ENCODE results near the gene ABHD14A. TPM values are rescaled to one million over a fixed set of nuclear protein-coding genes. Genes with fewer than 3 reads are reported as not detected.

Gene ABHD14A
- polyA plus RNA-seq, 1 of the 3 experiments (the other 2 are of a cell fraction) = 31.5 TPM

GRCh38 chr3:51948016-51948580, 26.8 kb upstream of the ABHD14A start:
- peaks cover 3% of the 10 kb centered on the region in 2 experiments; a peak in 2 of 4 replicates for H3K4me1 ChIP-seq (ENCODE audit: control insufficient read depth in 1 of 2, insufficient read depth in 2 of 2, low read depth in 1 of 2, low read length in 1 of 2)
- no peak overlapping the region for H3K9ac ChIP-seq
- ChIA-PET POLR2A (no interaction called here), CTCF (interaction anchor here (2.0 kb wide), 1 partner anchor 25 kb away, joined by 14 read pairs; the partner anchor contains the start of gene ABHD14B)
- H3K36me3 ChIP-seq (replicated peaks in 1 of 2; ENCODE audit: control insufficient read depth in 1 of 2, insufficient read depth in 2 of 2, low read length in 1 of 2) = peaks cover 0 to 2% of the 10 kb centered on the region in 2 experiments
- H2AFZ ChIP-seq (ENCODE audit: low read depth) = no peak overlapping the region
- no peaks in the 10 kb centered on the region for H4K20me1 ChIP-seq (ENCODE audit: insufficient read depth)
- TF ChIP-seq ZBTB33 (IDR thresholded peaks at IDR 0.05; ENCODE audit: borderline replicate concordance, low read depth) = no peak
- no peak for TF ChIP-seq NRF1 (IDR thresholded peaks at IDR 0.05; ENCODE audit: low read depth, low read length)
- TF ChIP-seq NFIC (IDR thresholded peaks at IDR 0.05; ENCODE audit: borderline replicate concordance) = no peak
- no peak for TF ChIP-seq FOSL2 (IDR thresholded peaks at IDR 0.05; ENCODE audit: borderline replicate concordance, low read depth)
- TF ChIP-seq MXI1 (IDR thresholded peaks at IDR 0.05; ENCODE audit: low read depth, low read length) = no peak
- no peak for TF ChIP-seq TAF1 (IDR thresholded peaks at IDR 0.05; ENCODE audit: borderline replicate concordance, low read depth, low read length)
- no peak for TF ChIP-seq RCOR1 (IDR thresholded peaks at IDR 0.05; ENCODE audit: low read length)
- no peak for TF ChIP-seq MEF2A (IDR thresholded peaks at IDR 0.05; ENCODE audit: borderline replicate concordance, low read depth)
- no peak for TF ChIP-seq JUND (IDR thresholded peaks at IDR 0.05)
- no peak for TF ChIP-seq EP300 (IDR thresholded peaks at IDR 0.05; ENCODE audit: borderline replicate concordance in 1 of 2, low read depth in 1 of 2, low read length in 1 of 2)
- TF ChIP-seq, protein P1, sequence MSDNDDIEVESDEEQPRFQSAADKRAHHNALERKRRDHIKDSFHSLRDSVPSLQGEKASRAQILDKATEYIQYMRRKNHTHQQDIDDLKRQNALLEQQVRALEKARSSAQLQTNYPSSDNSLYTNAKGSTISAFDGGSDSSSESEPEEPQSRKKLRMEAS (IDR thresholded peaks at IDR 0.05; ENCODE audit: low read depth) = no peak
- no peak overlapping the region for H3K27ac ChIP-seq (ENCODE audit: low read depth in 2 of 2, low read length in 1 of 2)
- H3K4me3 ChIP-seq (ENCODE audit: low read depth in 2 of 2, low read length in 1 of 2) = no peak overlapping the region
- no peak overlapping the region for H3K4me2 ChIP-seq
- no peak for DNase-seq
- no peaks in the 10 kb centered on the region for H3K9me3 ChIP-seq
- 86% methylated on average over 7 of the region's 10 CpGs for WGBS (ENCODE audit: low lambda C conversion rate)
- no peaks in the 10 kb centered on the region for H3K9me2 ChIP-seq
- H3K79me2 ChIP-seq (ENCODE audit: insufficient read depth) = no peaks in the 10 kb centered on the region
- H3F3A ChIP-seq (replicated peaks; ENCODE audit: insufficient read depth) = peaks cover 6% of the 10 kb centered on the region
- H3K27me3 ChIP-seq (ENCODE audit: insufficient read depth) = no peaks in the 10 kb centered on the region

DNA sequence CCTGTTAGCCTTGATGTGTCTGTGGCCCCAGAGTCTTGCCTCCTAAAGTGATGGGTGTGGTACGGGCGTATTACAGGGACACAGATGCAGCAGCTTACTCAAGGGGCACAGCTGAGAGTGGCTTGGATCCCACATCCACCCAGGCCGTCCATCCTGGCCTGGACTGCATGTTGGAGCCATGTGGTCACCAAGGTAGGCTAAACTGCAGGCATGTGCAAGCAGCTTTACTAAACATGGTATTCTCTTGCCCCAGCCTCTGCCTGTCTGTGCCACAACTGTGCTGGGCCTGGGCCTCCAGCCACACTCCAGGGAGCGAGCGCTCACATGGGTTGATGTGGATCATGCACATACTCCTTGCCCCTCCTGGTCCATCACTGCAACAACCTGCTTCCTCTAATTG, 25.7 kb upstream of the ABHD14A start:
- DNase-seq = no peak
- Histone ChIP-seq H3K9ac (no peak overlapping the region), H3K4me1 (ENCODE audit: control insufficient read depth in 1 of 2, insufficient read depth in 2 of 2, low read depth in 1 of 2, low read length in 1 of 2) (peaks cover 0 to 4% of the 10 kb centered on the region in 2 experiments; a peak in 1 of 4 replicates), H3K9me3 (no peaks in the 10 kb centered on the region), H3K4me3 (ENCODE audit: low read depth in 2 of 2, low read length in 1 of 2) (no peak overlapping the region), H3K36me3 (replicated peaks in 1 of 2; ENCODE audit: control insufficient read depth in 1 of 2, insufficient read depth in 2 of 2, low read length in 1 of 2) (peaks cover 0 to 2% of the 10 kb centered on the region in 2 experiments), H3K27ac (ENCODE audit: low read depth in 2 of 2, low read length in 1 of 2) (no peak overlapping the region), H3K4me2 (no peak overlapping the region), H3K9me2 (no peaks in the 10 kb centered on the region), H3K79me2 (ENCODE audit: insufficient read depth) (no peaks in the 10 kb centered on the region), H2AFZ (ENCODE audit: low read depth) (no peak overlapping the region), H3F3A (replicated peaks; ENCODE audit: insufficient read depth) (peaks cover 14% of the 10 kb centered on the region), H3K27me3 (ENCODE audit: insufficient read depth) (no peaks in the 10 kb centered on the region), H4K20me1 (ENCODE audit: insufficient read depth) (no peaks in the 10 kb centered on the region)
- no peak for TF ChIP-seq POLR2AphosphoS5 (IDR thresholded peaks at IDR 0.05; ENCODE audit: low read depth, low read length)
- TF ChIP-seq ELF1 (IDR thresholded peaks at IDR 0.05) = no peak
- TF ChIP-seq MEF2A (IDR thresholded peaks at IDR 0.05; ENCODE audit: borderline replicate concordance, low read depth) = no peak
- no peak for TF ChIP-seq JUND (IDR thresholded peaks at IDR 0.05)
- no peak for TF ChIP-seq EZH2phosphoT487 (IDR thresholded peaks at IDR 0.05; ENCODE audit: borderline replicate concordance, low read depth)
- TF ChIP-seq FOXJ3 (CRISPR knock-in tag; IDR thresholded peaks at IDR 0.05) = no peak
- TF ChIP-seq, protein P2, sequence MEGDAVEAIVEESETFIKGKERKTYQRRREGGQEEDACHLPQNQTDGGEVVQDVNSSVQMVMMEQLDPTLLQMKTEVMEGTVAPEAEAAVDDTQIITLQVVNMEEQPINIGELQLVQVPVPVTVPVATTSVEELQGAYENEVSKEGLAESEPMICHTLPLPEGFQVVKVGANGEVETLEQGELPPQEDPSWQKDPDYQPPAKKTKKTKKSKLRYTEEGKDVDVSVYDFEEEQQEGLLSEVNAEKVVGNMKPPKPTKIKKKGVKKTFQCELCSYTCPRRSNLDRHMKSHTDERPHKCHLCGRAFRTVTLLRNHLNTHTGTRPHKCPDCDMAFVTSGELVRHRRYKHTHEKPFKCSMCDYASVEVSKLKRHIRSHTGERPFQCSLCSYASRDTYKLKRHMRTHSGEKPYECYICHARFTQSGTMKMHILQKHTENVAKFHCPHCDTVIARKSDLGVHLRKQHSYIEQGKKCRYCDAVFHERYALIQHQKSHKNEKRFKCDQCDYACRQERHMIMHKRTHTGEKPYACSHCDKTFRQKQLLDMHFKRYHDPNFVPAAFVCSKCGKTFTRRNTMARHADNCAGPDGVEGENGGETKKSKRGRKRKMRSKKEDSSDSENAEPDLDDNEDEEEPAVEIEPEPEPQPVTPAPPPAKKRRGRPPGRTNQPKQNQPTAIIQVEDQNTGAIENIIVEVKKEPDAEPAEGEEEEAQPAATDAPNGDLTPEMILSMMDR (IDR thresholded peaks at IDR 0.05) = no peak
- TF ChIP-seq NRF1 (IDR thresholded peaks at IDR 0.05; ENCODE audit: low read depth, low read length) = no peak
- TF ChIP-seq FOXM1 (IDR thresholded peaks at IDR 0.05; ENCODE audit: low read depth) = no peak
- TF ChIP-seq EP300 (IDR thresholded peaks at IDR 0.05; ENCODE audit: borderline replicate concordance in 1 of 2, low read depth in 1 of 2, low read length in 1 of 2) = no peak
- 87% methylated on average over 3 of the region's 5 CpGs for WGBS (ENCODE audit: low lambda C conversion rate)
- POLR2A ChIA-PET = no interaction called here
- CTCF ChIA-PET = interaction anchor here (0.8 kb wide), 1 partner anchor 35 kb away, joined by 3 read pairs; no protein-coding TSS in a partner anchor

Data from SK-N-SH (cell line).